HepG2 (cell line): ENCODE data around the gene PTPRF. TPM values are rescaled to one million over a fixed set of nuclear protein-coding genes. Genes with fewer than 3 reads are reported as not detected.

ENCODE experiments used
- ATAC-seq: fragments of 200-7000 bp; cut with Tn5 transposase; 3 replicates; pipeline ENCODE4 v1.9.1; 2020; ENCODE audit warnings: mild to moderate bottlenecking, moderate library complexity
- BruUV-seq: library from RNA; stranded (reverse); fragments of 400-500 nt; replicated peaks from 2 replicates; lab custom pipeline; 2021; lab: Mats Ljungman, UMichigan
- CTCF ChIA-PET: fragments of 300-600 bp; formaldehyde crosslinking; extraction: SDS; loops from one replicate; lab custom pipeline; 2021; ENCODE audit warnings: low total read pairs, inconsistent platforms, low intra/inter-chr PET ratio; lab: Yijun Ruan, JAX
- POLR2A ChIA-PET: fragments of 350-600 bp; sonication (Branson Sonifier 250); formaldehyde crosslinking; loops from one replicate; lab custom pipeline; 2020; ENCODE audit warnings: antibody characterized with exemption, inconsistent platforms; lab: Yijun Ruan, JAX
- DNase-seq: peaks from one replicate; pipeline ENCODE4 v3.0.0-alpha.2; 2015; ENCODE audit warnings: low spot score
- FAIRE-seq: peaks from 3 replicates; lab custom pipeline; 2011; peaks lifted over from hg19 to GRCh38; lab: Jason Lieb, UNC
- H2AFZ ChIP-seq: one replicate; pipeline ENCODE4 v1.6.1; 2011; ENCODE audit warnings: low read length, inconsistent platforms
- H3K27ac ChIP-seq: fragments of 300-600 bp; 3 replicates; pipeline ENCODE4 v1.8.0; 2011; ENCODE audit warnings: mixed run types, mild to moderate bottlenecking, mixed read lengths, low read length, inconsistent platforms; ENCODE audit not compliant: insufficient read depth; ENCODE audit errors: extremely low read length
- H3K27me3 ChIP-seq, 2 experiments: fragments of 200-600 bp in 1 of 2; 2 replicates in 1 of 2; 3 replicates in 1 of 2; pipeline versions ENCODE4 v1.6.0 to v1.8.0; 2011; ENCODE audit warnings: low read length in 2 of 2, mild to moderate bottlenecking in 2 of 2, moderate library complexity in 2 of 2, inconsistent platforms in 1 of 2; ENCODE audit not compliant: insufficient read depth in 2 of 2, control insufficient read depth in 1 of 2
- H3K36me3 ChIP-seq, 2 experiments: fragments of 200-600 bp in 1 of 2; replicated peaks in 1 of 2; 2 replicates in 1 of 2; 3 replicates in 1 of 2; pipeline versions ENCODE4 v1.5.1 to v1.8.0; 2011; ENCODE audit warnings: low read length in 2 of 2, inconsistent platforms in 1 of 2; ENCODE audit not compliant: insufficient read depth in 2 of 2, control insufficient read depth in 1 of 2
- H3K4me1 ChIP-seq: 2 replicates; pipeline ENCODE4 v1.5.1; 2012; ENCODE audit warnings: low read length, inconsistent platforms; ENCODE audit not compliant: insufficient read depth
- H3K4me2 ChIP-seq: 2 replicates; pipeline ENCODE4 v1.6.0; 2011; ENCODE audit warnings: low read depth, low read length, inconsistent platforms
- H3K4me3 ChIP-seq, 3 experiments: fragments of 200-600 bp in 1 of 3; sonication (generic), shearing (Covaris generic) in 1 of 3; replicated peaks in 1 of 3; 2 replicates each; pipeline ENCODE4 v1.5.1; 2011 to 2016; ENCODE audit warnings: low read length in 3 of 3, inconsistent platforms in 2 of 3, low read depth in 2 of 3, mild to moderate bottlenecking in 2 of 3, control low read depth in 1 of 3, mixed read lengths in 1 of 3; ENCODE audit not compliant: insufficient read depth in 1 of 3
- H3K79me2 ChIP-seq: one replicate; pipeline ENCODE4 v1.6.1; 2011; ENCODE audit warnings: low read length, inconsistent platforms; ENCODE audit not compliant: insufficient read depth
- H3K9ac ChIP-seq: 2 replicates; pipeline ENCODE4 v1.6.0; 2011; ENCODE audit warnings: mild to moderate bottlenecking, low read depth, low read length, inconsistent platforms; ENCODE audit not compliant: insufficient read depth
- H3K9me3 ChIP-seq: 2 replicates; pipeline ENCODE4 v1.5.1; 2012; ENCODE audit warnings: mild to moderate bottlenecking, low read length
- H4K20me1 ChIP-seq: 2 replicates; pipeline ENCODE4 v1.6.0; 2011; ENCODE audit warnings: inconsistent platforms, mild to moderate bottlenecking, low read length, moderate library complexity; ENCODE audit not compliant: insufficient read depth
- MED1 ChIP-seq: sonication (generic); formaldehyde crosslinking; IDR thresholded peaks from 2 replicates; pipeline ENCODE4 v1.4.0; 2020; ENCODE audit warnings: missing genetic modification reagents
- NFE2 ChIP-seq: sonication (generic); formaldehyde crosslinking; IDR thresholded peaks from 2 replicates; pipeline ENCODE4 v1.4.0; 2020; ENCODE audit warnings: missing genetic modification reagents
- POLR2G ChIP-seq: fragments of 200-400 bp; formaldehyde crosslinking; IDR thresholded peaks from 2 replicates; pipeline ENCODE4 v1.6.1; 2018; ENCODE audit warnings: mild to moderate bottlenecking, low read depth, low read length, moderate library complexity
- RARA ChIP-seq: IDR thresholded peaks from 2 replicates; pipeline ENCODE4 v1.6.1; 2016; ENCODE audit warnings: missing genetic modification reagents, missing compliant biosample characterization
- TOPORS ChIP-seq: sonication (generic); formaldehyde crosslinking; IDR thresholded peaks from 2 replicates; pipeline ENCODE4 v1.8.0; 2023; ENCODE audit warnings: mild to moderate bottlenecking, missing genetic modification reagents
- ZNF674 ChIP-seq: sonication (generic); formaldehyde crosslinking; IDR thresholded peaks from 2 replicates; pipeline ENCODE4 v1.5.0; 2020; ENCODE audit warnings: low read depth, mild to moderate bottlenecking, missing genetic modification reagents
- ZNF709 ChIP-seq: sonication (generic); formaldehyde crosslinking; IDR thresholded peaks from 2 replicates; pipeline ENCODE4 v1.5.0; 2020; ENCODE audit warnings: mild to moderate bottlenecking, missing genetic modification reagents
- WGBS: methylation state at CpG from one replicate; pipeline ENCODE4 v1.1.6; 2017; ENCODE audit warnings: low lambda C conversion rate; 5-methylcytosine and 5-hydroxymethylcytosine counted together
- in situ Hi-C: cut with HindIII; loops from 2 replicates; pipeline ENCODE4 v1.10.0; 2017; ENCODE audit warnings: low pct_unique_long_range_greater_than_20kb; ENCODE audit not compliant: extremely low pct_ligation_motif_present
- intact Hi-C: fragments of 100-400 bp; cut with micrococcal nuclease; formaldehyde crosslinking; loops from one replicate; pipeline ENCODE4 v1.10.0; 2022; ENCODE audit not compliant: unreplicated experiment
- polyA plus RNA-seq, 8 experiments: library from polyadenylated mRNA; depleted of rRNA in 3 of 8; stranded (reverse) in 7 of 8; unstranded in 1 of 8; fragments of >200 nt; fragmentation: Illumina TruSeq in 4 of 8; extraction: Trizol in 4 of 8; gene quantifications; 2 replicates each; pipeline versions ENCODE4 v1.2.1 to v1.2.3, GENCODE V29; 2011 to 2016; ENCODE audit warnings: low read depth in 4 of 8, missing spikeins in 1 of 8, mixed read lengths in 1 of 8; ENCODE audit not compliant: insufficient read depth in 1 of 8
- total RNA-seq, 5 experiments: library from RNA; depleted of rRNA; stranded (reverse); fragments of >200 nt; fragmentation: Illumina TruSeq; extraction: Trizol; gene quantifications; 2 replicates each; pipeline ENCODE4 v1.2.3, GENCODE V29; 2016; ENCODE audit warnings: low read depth in 1 of 5
- TF ChIP-seq, protein P1 (sequence below), 2 experiments: IDR thresholded peaks; 2 replicates each; pipeline ENCODE4 v1.6.1; 2011 to 2012; ENCODE audit warnings: low read length in 2 of 2, borderline replicate concordance in 1 of 2, low read depth in 1 of 2, mild to moderate bottlenecking in 1 of 2, moderate library complexity in 1 of 2
- TF ChIP-seq, protein P2 (sequence below): sonication (generic); formaldehyde crosslinking; IDR thresholded peaks from 2 replicates; pipeline ENCODE4 v1.5.1; 2020; ENCODE audit warnings: mild to moderate bottlenecking, missing genetic modification reagents, moderate library complexity
- TF ChIP-seq, protein P3 (sequence below): sonication (generic); formaldehyde crosslinking; IDR thresholded peaks from 2 replicates; pipeline ENCODE4 v1.5.0; 2020; ENCODE audit warnings: missing genetic modification reagents

PTPRF gene
- total and polyA plus RNA-seq, 2 of the 13 experiments (the other 11 are each of a cell fraction or from before 2014, with no cell fraction given) = 55.9 to 167 TPM

DNA sequence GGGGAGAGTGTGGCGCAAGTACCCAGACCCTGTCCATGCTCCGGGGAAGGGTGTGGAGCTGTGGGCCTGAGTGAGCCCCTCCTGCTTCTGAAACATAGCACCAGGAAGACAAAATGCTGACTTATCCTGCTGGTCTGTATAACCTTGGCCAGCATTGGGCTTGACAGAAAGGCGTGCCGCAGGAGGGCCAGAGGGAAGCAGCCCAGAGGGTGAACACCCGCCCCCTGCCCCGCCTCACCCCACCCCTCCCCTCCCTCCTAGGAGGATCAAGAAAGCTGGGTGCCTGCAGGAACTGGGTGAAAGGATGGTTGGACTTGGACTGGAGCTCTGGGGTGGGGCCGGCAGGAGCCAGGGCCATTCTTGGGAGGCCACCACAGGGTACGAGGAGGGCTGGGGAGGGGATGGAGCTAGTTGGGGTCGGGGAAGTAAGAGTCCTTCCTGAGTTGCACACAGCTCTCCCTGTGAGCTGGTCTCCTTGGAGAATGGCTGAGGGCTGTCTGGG lies 27.1 kb downstream of the PTPRF start:
- peaks cover 12% of the 10 kb centered on the region for H3K79me2 ChIP-seq
- peaks cover 19% of the 10 kb centered on the region for H3K4me1 ChIP-seq
- TF ChIP-seq, protein P1, sequence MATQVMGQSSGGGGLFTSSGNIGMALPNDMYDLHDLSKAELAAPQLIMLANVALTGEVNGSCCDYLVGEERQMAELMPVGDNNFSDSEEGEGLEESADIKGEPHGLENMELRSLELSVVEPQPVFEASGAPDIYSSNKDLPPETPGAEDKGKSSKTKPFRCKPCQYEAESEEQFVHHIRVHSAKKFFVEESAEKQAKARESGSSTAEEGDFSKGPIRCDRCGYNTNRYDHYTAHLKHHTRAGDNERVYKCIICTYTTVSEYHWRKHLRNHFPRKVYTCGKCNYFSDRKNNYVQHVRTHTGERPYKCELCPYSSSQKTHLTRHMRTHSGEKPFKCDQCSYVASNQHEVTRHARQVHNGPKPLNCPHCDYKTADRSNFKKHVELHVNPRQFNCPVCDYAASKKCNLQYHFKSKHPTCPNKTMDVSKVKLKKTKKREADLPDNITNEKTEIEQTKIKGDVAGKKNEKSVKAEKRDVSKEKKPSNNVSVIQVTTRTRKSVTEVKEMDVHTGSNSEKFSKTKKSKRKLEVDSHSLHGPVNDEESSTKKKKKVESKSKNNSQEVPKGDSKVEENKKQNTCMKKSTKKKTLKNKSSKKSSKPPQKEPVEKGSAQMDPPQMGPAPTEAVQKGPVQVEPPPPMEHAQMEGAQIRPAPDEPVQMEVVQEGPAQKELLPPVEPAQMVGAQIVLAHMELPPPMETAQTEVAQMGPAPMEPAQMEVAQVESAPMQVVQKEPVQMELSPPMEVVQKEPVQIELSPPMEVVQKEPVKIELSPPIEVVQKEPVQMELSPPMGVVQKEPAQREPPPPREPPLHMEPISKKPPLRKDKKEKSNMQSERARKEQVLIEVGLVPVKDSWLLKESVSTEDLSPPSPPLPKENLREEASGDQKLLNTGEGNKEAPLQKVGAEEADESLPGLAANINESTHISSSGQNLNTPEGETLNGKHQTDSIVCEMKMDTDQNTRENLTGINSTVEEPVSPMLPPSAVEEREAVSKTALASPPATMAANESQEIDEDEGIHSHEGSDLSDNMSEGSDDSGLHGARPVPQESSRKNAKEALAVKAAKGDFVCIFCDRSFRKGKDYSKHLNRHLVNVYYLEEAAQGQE (IDR thresholded peaks at IDR 0.05; ENCODE audit: borderline replicate concordance in 1 of 2, low read depth in 1 of 2, low read length in 2 of 2) = no peak
- TF ChIP-seq POLR2G (no peak), NFE2 (no peak), TOPORS (CRISPR knock-in tag) (no peak), MED1 (CRISPR knock-in tag) (no peak), ZNF674 (CRISPR knock-in tag) (no peak), ZNF709 (CRISPR knock-in tag) (no peak), RARA (CRISPR knock-in tag) (no peak)
- TF ChIP-seq, protein P2, sequence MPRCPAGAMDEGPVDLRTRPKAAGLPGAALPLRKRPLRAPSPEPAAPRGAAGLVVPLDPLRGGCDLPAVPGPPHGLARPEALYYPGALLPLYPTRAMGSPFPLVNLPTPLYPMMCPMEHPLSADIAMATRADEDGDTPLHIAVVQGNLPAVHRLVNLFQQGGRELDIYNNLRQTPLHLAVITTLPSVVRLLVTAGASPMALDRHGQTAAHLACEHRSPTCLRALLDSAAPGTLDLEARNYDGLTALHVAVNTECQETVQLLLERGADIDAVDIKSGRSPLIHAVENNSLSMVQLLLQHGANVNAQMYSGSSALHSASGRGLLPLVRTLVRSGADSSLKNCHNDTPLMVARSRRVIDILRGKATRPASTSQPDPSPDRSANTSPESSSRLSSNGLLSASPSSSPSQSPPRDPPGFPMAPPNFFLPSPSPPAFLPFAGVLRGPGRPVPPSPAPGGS (CRISPR knock-in tag) = no peak
- TF ChIP-seq, protein P3, sequence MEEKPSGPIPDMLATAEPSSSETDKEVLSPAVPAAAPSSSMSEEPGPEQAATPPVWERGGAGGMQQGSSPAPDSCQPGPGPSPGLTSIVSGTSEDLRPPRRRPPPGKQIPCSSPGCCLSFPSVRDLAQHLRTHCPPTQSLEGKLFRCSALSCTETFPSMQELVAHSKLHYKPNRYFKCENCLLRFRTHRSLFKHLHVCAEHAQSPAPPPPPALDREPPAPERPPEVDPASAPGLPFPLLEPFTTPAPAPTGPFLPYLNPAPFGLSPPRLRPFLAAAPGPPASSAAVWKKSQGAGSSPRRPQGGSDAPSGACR = no peak
- H3K27ac ChIP-seq = no peak overlapping the region
- CTCF ChIA-PET = no interaction called here
- no peaks in the 10 kb centered on the region for H3K27me3 ChIP-seq
- no peak overlapping the region for H2AFZ ChIP-seq
- peaks cover 37 to 64% of the 10 kb centered on the region in 2 experiments for H3K36me3 ChIP-seq
- H3K9me3 ChIP-seq = no peaks in the 10 kb centered on the region
- no peak for ATAC-seq
- WGBS = 92% methylated on average over 9 of the region's 9 CpGs
- in situ Hi-C loops = no loop called here
- H3K4me3 ChIP-seq = no peak overlapping the region
- no peak overlapping the region for H3K4me2 ChIP-seq
- DNase-seq = no peak
- no TSS peak for BruUV-seq
- intact Hi-C loops = no loop called here
- H4K20me1 ChIP-seq = peaks cover 28% of the 10 kb centered on the region; the same call in 1 of the 2 replicates
- no peak overlapping the region for H3K9ac ChIP-seq
- FAIRE-seq = no peak
- POLR2A ChIA-PET = interaction anchor here (0.7 to 2.0 kb wide), 3 partner anchors 9 to 16 kb away, joined by 3 to 6 read pairs (median 3); no protein-coding TSS in a partner anchor
